Right lobe of liver (tissue), 6 donors: ENCODE measurements around the gene EPHA6. TPM values are rescaled to one million over a fixed set of nuclear protein-coding genes. Genes with fewer than 3 reads are reported as not detected.

ENCODE experiments used
- ATAC-seq, 4 donors: fragments of 200-7000 bp; cut with Tn5 transposase; one replicate each; pipeline ENCODE4 v1.9.1; 2020; ENCODE audit warnings: mild to moderate bottlenecking in 4 of 4, moderate library complexity in 4 of 4
- DNase-seq, 3 donors: peaks; one replicate each; pipeline ENCODE4 v3.0.0-alpha.2; 2020
- H3K27ac ChIP-seq, 3 donors: fragments of 200-600 bp; one replicate each; pipeline ENCODE4 v1.8.0; 2022
- H3K27me3 ChIP-seq, 2 donors: fragments of 200-600 bp; one replicate each; pipeline ENCODE4 v1.8.0; 2022
- H3K36me3 ChIP-seq, 4 donors: fragments of 200-600 bp; sonication (generic) in 1 of 4; one replicate each; pipeline versions ENCODE4 v1.5.1 to v1.8.0; 2017 to 2022; ENCODE audit warnings: control low read depth in 1 of 4
- H3K4me1 ChIP-seq, 4 donors: fragments of 200-600 bp; sonication (generic) in 1 of 4; one replicate each; pipeline versions ENCODE4 v1.5.1 to v1.8.0; 2017 to 2022; ENCODE audit warnings: control low read depth in 1 of 4
- H3K4me3 ChIP-seq, 3 donors: fragments of 200-600 bp; one replicate each; pipeline ENCODE4 v1.8.0; 2022
- H3K9me3 ChIP-seq, 4 donors: fragments of 200-600 bp; sonication (generic) in 1 of 4; one replicate each; pipeline versions ENCODE4 v1.5.1 to v1.8.0; 2017 to 2022; ENCODE audit warnings: control low read depth in 1 of 4
- POLR2A ChIP-seq: fragments of 450-650 bp; IDR thresholded peaks from one replicate; pipeline ENCODE4 v1.6.1; 2017; ENCODE audit warnings: antibody characterized with exemption, mild to moderate bottlenecking
- WGBS: methylation state at CpG from one replicate; pipeline ENCODE4 v1.1.6; 2018; ENCODE audit warnings: low coverage, low lambda C conversion rate; ENCODE audit not compliant: insufficient coverage; ENCODE audit errors: missing lambda C conversion rate; 5-methylcytosine and 5-hydroxymethylcytosine counted together
- intact Hi-C, 2 donors: fragments of 100-400 bp; cut with DNase I; formaldehyde crosslinking; loops; one replicate each; pipeline versions ENCODE4 v1.11.2 to v1.14.1; 2022
- total RNA-seq, 6 experiments: library from RNA; depleted of rRNA in 2 of 6; stranded (reverse); fragments of >200 nt in 2 of 6; fragmentation: NEBNext Ultra II Directional in 3 of 6; extraction: Animal tissue kit (Norgen Biotek cat#: 25700) in 3 of 6; gene quantifications; one replicate each; pipeline versions ENCODE4 v1.1.0 to v1.2.4, GENCODE V29; 2016 to 2023
- TF ChIP-seq, protein P1 (sequence below), 4 donors: fragments of 200-600 bp in 3 of 4; fragments of 450-650 bp in 1 of 4; IDR thresholded peaks; one replicate each; pipeline versions ENCODE4 v1.5.1 to v1.8.0; 2016 to 2022; ENCODE audit warnings: antibody characterized with exemption in 4 of 4, mild to moderate bottlenecking in 2 of 4
- donor health status: DM: no; HTN: yes; CAD: no.
- donor health status: DM: no; HTN: no; CAD: no.
- donor health status: DM: no; HTN: no; CAD: no.
- donor health status: DM: no; HTN: yes; CAD: no.
- donor health status: DM: no; HTN: yes; CAD: no.

EPHA6 gene
- total RNA-seq, 6 experiments from 2014 or later, result not detected

DNA sequence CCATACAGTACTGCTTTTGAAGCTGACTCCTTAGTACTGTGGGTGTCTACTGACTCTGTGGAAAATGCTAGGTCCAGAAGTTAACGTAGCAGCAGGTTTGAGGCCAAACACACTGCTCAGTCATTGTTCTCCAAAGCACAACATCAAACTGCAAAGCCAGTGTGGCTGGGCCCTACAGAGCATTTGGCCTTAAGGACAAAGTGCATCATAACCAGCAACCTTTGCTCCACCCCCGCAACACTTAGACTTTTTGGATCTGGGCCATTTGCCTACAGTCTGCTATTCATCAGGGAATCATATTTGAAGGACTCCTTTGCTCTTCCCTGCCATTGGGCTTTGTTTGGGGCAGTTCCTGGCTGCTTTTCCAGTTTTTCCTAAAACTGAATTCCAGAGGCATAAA lies 907.1 kb downstream of the EPHA6 start:
- peak; percentile 17 to 69 (median 53) for ATAC-seq
- Histone ChIP-seq H3K27ac (no peak overlapping the region), H3K4me3 (no peak overlapping the region), H3K27me3 (no peaks in the 10 kb centered on the region), H3K4me1 (no peaks in the 10 kb centered on the region), H3K36me3 (no peaks in the 10 kb centered on the region), H3K9me3 (no peaks in the 10 kb centered on the region)
- no peak for DNase-seq
- 45% methylated on average over 2 of the region's 2 CpGs for WGBS
- intact Hi-C loops, result no loop called here
- TF ChIP-seq, protein P1, sequence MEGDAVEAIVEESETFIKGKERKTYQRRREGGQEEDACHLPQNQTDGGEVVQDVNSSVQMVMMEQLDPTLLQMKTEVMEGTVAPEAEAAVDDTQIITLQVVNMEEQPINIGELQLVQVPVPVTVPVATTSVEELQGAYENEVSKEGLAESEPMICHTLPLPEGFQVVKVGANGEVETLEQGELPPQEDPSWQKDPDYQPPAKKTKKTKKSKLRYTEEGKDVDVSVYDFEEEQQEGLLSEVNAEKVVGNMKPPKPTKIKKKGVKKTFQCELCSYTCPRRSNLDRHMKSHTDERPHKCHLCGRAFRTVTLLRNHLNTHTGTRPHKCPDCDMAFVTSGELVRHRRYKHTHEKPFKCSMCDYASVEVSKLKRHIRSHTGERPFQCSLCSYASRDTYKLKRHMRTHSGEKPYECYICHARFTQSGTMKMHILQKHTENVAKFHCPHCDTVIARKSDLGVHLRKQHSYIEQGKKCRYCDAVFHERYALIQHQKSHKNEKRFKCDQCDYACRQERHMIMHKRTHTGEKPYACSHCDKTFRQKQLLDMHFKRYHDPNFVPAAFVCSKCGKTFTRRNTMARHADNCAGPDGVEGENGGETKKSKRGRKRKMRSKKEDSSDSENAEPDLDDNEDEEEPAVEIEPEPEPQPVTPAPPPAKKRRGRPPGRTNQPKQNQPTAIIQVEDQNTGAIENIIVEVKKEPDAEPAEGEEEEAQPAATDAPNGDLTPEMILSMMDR (IDR thresholded peaks at IDR 0.05), result no peak
- TF ChIP-seq POLR2A, result no peak

DNA sequence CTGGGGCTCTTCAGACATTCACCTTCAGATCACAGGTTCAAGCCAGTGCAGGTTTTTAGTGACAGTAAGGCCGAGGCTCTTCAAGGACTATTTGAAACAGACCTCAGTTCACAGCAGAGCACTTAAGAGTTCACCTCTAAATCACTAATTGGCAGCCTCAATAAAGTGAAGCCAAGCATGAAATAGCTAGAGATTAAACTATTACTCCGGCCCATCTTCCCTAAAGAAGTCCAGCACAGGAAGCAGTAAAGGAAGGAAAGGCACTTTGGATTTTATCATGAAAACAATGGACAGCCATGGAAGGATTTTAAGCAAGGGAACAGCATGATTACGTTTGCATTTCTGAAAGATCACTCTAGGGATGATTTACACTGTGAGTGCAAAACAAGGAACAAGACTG lies 922.5 kb downstream of the EPHA6 start:
- H3K36me3 ChIP-seq, result no peaks in the 10 kb centered on the region
- ATAC-seq, result peak; percentile 29 to 67 (median 40)
- intact Hi-C loops, result no loop called here
- TF ChIP-seq POLR2A, result no peak
- TF ChIP-seq, protein P1 (IDR thresholded peaks at IDR 0.05), result no peak
- H3K4me3 ChIP-seq, result no peak overlapping the region
- no peaks in the 10 kb centered on the region for H3K9me3 ChIP-seq
- no peaks in the 10 kb centered on the region for H3K27me3 ChIP-seq
- no peak for DNase-seq
- 30% methylated on average over 3 of the region's 3 CpGs for WGBS
- no peaks in the 10 kb centered on the region for H3K4me1 ChIP-seq
- no peak overlapping the region for H3K27ac ChIP-seq

DNA sequence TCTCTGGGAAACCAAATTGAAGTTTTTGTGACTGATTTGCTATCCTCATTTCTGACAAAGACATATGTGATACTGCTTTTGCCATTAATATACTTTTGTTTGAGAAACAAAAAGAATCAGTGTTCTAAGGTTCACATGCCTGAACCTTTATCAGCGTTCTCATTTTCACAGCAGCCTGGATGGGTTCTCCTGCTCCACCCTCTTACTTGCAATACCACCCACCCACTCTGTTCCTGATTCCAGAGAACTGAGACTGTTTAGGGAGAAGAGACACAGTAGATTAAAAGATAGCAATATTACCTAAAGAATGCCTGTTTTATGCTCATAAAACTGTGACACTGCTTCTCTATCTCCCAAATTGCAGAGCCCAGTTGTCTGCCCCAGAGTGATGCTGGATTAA lies 924.4 kb downstream of the EPHA6 start:
- H3K9me3 ChIP-seq, result no peaks in the 10 kb centered on the region
- H3K4me1 ChIP-seq, result no peaks in the 10 kb centered on the region
- H3K36me3 ChIP-seq, result no peaks in the 10 kb centered on the region
- TF ChIP-seq POLR2A, result no peak
- TF ChIP-seq, protein P1 (IDR thresholded peaks at IDR 0.05), result no peak
- no peak for DNase-seq
- H3K4me3 ChIP-seq, result no peak overlapping the region
- intact Hi-C loops, result no loop called here
- no peaks in the 10 kb centered on the region for H3K27me3 ChIP-seq
- ATAC-seq, result no peak
- no peak overlapping the region for H3K27ac ChIP-seq
- WGBS, result 33% methylated on average over 1 of the region's 1 CpG

DNA sequence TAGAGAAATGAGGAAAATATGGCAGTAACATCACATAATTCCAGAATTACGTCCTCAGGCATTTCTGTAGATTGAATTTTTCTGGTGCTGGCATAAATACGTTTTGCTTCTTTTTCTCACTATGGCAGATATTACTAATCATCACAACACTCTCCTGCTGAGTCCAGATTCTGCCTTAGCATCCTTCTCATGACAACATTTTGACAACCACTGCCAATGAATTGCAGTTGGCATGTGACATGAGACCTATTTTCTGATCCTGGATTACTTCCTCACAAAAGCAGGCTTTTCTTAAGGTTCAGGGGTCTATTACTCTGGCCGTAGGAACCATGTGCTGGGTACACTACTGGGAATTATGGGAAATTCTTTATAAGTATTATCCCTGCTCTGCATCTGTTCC lies 927.6 kb downstream of the EPHA6 start:
- H3K36me3 ChIP-seq, result no peaks in the 10 kb centered on the region
- H3K4me3 ChIP-seq, result no peak overlapping the region
- no peaks in the 10 kb centered on the region for H3K9me3 ChIP-seq
- no peaks in the 10 kb centered on the region for H3K4me1 ChIP-seq
- ATAC-seq (no peak), DNase-seq (no peak)
- no peak overlapping the region for H3K27ac ChIP-seq
- intact Hi-C loops, result no loop called here
- H3K27me3 ChIP-seq, result no peaks in the 10 kb centered on the region
- no peak for TF ChIP-seq POLR2A
- TF ChIP-seq, protein P1 (IDR thresholded peaks at IDR 0.05), result no peak
- WGBS, result 53% methylated on average over 3 of the region's 3 CpGs

DNA sequence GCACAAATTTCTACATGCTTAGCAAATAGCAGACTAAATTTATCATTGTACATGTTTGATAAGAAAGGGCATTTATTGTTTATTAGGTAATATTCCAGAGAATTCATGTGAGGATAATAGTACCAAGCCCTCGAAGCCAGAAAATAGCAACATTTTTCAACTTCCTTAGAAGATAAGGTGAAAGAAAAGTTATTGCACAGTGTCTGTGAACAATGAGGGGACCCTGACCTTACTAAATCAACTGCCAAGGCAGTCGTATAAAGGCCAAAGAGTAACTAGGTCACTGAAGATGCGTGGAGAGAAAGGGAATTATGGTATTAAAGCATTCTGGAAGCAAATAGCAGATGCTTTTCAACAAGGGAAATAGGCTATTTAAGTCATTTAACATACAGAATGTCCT lies 929.9 kb downstream of the EPHA6 start:
- peak; percentile 34 to 69 (median 52) for ATAC-seq
- intact Hi-C loops, result no loop called here

More for the DNA sequence above, 929.9 kb downstream of the EPHA6 start:
- no peaks in the 10 kb centered on the region for H3K27me3 ChIP-seq
- no peaks in the 10 kb centered on the region for H3K36me3 ChIP-seq
- TF ChIP-seq, protein P1 (IDR thresholded peaks at IDR 0.05), result no peak
- no peak for TF ChIP-seq POLR2A
- H3K4me3 ChIP-seq, result no peak overlapping the region
- no peak for DNase-seq
- no peaks in the 10 kb centered on the region for H3K9me3 ChIP-seq
- H3K4me1 ChIP-seq, result no peaks in the 10 kb centered on the region
- H3K27ac ChIP-seq, result no peak overlapping the region
- WGBS, result 16% methylated on average over 3 of the region's 3 CpGs
